HG03457 (cell line): ENCODE results near the gene SLC7A11.
A peak's percentile ranks its signal among the peaks of the same experiment; 100 is the strongest.
"Not testable (repeated sequence)": the region's sequence is repeated elsewhere in the genome, so short reads cannot be mapped to it uniquely, and the experiment has no call there.

ENCODE experiments used
- ATAC-seq: cut with Tn5 transposase; IDR thresholded peaks from one replicate; pipeline ENCODE4 v1.9.1; 2021; ENCODE audit warnings: moderate number of reproducible peaks; ENCODE audit not compliant: unreplicated experiment

Gene SLC7A11

DNA sequence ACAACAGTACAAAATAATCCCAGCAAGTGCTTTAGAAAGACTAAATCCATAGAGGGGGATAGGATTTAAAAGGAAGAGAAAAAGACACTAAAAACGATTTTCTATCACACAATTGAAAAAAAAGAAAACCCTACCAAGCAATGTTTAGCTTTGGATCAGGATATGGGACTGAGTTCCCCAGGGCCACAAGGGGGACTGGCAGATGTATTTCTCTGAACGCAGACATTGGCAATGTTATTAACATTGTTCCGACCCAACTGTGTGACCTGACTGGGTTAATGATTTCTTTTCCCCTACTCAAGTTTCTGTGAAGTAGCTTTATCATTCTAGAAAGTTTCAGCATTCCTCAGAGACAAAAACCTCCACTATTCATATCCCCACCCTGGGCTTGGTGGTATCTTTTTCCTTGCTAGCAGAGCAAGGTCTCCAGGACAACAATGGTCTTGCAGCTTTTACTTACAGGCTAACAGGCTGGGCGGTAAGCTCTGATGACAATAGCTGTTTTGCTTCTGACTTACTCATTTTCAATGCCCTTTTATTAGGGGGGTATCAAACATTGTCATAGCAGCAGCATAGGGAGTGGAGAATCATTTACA is 25.8 kb downstream of the SLC7A11 start:
- ATAC-seq: no peak

DNA sequence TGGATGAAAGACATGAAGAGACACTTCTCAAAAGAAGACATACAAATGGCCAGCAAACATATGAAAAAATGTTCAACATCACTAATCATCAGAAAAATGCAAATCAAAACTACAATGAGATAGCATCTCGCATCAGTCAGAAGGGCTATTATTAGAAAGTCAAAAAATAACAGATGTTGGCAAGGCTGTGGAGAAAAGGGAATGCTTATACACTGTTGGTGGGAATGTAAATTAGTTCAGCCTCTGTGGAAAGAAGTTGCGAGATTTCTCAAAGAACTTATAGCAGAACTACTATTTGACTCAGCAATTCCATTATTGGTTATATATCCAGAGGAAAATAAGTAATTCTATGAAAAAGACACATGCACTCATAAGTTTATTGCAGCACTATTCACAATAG is 31.6 kb downstream of the SLC7A11 start:
- not testable (repeated sequence) for ATAC-seq

DNA sequence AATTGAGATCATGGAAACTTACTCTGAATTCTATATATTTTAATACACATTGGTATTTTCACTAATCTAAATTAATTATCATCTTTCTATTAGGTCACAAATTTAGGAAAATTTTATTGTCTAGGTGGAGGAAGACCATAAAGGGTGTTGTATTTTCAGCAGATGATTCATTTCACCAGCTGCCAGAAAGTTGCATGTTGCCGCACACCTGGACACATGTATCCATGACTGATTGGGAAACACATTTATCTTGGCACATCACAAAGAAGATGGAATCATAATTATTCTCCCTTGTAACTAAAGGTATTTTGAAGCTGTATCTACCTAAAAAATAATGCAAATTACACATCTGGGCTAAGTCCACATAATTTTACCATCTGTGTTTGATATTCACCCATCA is 33.1 kb downstream of the SLC7A11 start:
- no peak for ATAC-seq

DNA sequence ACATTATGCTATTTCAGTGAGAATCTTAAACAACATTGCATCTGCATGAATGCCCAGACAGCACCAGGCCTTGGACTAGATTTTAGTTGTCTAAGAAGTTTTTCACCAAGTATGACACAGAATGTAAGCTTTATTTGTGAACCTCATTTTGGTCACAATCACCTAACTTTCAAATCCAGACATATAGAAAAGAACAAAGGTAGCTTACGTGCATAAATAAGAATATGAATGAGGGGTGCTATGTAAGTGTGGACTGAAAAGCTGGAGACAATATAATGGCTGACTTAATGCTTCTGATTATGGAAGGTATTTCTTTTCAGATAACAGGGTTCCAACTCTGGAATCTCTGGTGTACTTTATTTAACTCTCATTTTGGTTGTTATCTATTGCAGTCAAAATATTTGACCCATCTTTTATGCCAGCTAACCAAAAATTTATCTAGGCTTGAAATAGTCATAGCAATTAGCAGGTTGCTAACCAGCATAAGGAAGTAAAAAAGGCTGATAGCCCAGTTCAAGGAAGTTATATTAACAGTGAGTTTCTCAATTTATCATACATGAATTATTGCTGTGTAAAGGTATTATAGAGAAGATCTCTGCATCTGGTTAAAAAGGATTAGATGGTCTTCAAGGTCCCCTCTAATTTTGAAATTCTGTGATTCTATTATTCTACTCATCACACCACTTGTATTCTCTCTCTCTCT is 36.5 kb downstream of the SLC7A11 start:
- ATAC-seq: no peak

DNA sequence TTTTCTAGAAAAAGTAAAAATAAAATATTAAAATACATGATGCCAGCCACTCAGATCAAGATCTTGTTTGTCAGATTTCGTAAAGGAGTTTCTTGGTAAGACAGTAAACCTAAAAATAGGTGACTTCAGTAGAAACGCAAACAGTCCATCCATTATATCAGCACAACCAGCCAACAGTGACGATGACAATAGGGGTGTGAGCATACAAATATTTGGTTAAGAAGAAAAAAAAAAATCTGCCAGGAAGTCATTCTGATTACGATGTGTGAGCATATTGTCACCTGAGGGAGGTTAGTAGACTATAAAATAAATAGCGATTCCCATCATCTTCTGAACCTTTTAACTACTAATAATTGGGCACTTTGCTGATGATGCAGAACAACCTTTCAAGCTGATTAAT is 37.6 kb downstream of the SLC7A11 start:
- no peak for ATAC-seq

DNA sequence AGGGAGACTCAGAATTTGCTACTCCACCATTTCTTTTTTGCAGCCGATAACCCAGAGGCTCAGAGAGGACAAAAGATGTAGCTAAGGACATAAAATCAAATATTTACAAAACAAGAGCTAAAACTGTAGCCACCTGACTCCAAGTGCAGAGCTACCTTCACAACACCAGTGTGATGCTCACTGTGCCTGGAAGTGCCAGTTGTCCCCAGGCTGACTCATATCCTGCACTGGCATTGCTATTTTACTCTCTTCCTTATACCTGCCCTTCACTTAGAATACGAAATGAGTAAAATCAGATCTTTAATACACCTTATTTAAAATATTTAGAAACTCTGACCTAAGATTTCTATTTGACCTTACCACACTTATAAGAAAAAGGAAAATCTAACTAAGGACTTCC is 39.5 kb downstream of the SLC7A11 start:
- no peak for ATAC-seq

DNA sequence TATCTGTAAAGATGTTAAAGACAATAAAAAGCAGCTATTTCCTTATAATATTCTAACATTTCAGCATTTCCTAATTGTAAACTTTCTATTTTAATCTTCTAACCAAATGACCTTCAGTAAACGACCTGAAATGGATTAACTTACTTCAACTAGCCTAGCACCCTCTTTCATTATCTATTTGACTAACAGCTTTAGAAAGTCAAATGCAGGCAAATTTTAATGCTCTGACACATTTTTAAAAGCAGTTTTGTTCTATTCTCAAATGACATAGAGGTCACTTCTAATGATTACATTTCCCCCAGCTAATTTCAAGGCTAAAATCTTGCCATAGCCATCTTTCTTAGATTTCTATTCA is 41.9 kb downstream of the SLC7A11 start:
- peak; percentile 35 for ATAC-seq

DNA sequence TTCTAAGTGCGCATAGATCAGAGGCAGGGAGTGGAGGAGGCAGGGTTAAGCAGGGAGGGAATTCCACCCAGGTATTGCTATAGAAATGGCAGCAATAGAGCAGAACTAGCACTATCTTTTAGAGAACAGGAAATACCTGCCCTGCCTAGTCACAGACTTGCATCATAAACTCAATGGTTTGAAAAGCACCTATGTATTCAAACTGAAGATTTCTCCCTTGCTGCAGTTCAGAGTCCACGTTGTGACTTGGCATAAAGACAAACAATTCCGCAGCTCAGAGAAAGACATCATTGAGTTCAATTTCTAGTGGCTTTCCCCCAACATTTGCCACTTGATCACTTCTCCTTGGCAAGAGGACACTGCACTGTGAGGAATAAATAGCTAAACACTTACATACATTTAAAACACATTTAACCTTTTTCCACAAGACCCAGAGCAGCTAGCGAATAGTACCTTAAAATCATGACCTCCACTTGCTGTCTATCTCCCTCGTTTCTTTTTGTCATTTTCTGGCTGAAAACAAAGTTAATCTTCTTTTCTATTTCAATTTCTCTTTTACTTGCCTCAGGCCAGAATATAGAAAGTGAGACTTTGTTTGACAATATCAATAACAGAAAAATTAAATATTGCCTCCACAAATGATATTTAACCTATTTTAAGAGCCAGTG is 42.4 kb downstream of the SLC7A11 start:
- peak; percentile 49 for ATAC-seq

DNA sequence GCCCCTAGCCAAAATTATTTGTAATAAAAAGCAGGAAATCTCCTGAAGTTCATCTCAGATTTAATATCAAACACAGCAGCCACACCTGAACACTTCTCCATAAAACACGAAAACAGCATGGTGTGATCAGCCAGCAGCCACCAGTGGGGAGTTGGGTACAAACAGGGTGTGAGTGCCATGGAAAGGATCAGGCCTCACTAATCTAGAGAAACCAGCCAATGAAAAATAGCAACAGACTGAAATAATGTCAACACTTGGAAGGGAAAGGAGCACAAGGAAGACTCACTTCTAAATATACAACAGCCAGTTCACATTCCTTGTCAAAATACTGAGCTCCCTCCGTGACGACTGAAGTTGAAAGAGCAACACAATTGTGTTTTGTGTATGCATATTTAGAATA is 46.0 kb downstream of the SLC7A11 start:
- ATAC-seq: no peak

DNA sequence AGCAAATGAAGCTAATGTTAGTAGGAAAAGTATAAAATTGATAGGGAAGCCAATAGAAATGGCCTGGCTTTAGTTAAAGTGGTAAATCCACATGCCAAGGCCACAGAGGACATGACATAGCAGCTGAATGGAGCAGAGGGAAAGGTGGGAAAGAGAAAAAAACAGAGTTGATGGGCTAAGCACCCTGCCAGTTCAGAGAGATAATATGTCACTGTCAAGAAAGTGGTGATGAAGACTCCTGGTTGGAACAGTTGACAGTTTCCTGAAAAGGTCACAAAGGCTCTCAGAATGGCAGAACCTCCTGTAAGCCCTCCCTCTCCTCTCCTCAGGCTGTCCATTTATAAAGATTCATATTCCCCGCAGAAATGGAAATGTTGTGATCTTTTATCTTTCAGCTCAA is 48.2 kb downstream of the SLC7A11 start:
- ATAC-seq: no peak

DNA sequence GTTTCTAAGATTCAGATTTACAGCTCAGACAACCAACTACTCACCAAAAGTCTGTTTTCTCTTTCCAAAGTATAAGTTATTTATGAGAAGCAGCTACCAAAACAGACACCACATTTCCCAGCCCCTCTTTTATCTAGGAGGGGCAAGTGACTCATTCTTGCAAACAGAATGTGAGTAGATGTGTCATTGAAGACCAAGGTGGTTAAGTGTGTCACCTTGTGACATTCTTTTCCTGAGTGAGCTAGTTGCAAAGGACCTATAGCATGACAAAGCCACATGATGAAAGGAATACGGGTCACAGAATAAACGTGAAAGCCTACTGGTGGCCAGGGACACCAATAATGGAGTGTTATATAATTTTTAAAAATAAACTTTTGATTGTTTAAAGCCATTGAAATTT is 50.0 kb downstream of the SLC7A11 start:
- no peak for ATAC-seq

DNA sequence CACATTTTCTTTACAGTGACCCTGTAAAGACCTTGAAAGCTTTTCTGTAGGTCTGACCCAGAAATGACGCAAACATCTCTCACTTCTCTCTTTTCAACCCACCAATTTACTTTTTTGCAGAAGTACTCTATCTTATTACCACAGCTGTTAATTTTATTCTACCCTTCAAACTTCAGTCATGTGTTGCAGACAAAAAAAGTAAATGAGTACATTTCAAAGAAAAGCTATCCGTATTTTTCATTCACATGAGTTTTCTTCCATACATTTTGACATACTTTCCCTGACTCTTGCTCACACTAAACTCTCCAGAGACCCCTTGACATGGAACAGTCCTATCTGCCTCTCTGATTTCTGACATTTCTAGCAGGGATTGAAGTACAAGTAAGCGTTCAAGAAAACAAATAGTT is 51.7 kb downstream of the SLC7A11 start:
- ATAC-seq: peak; percentile 96

DNA sequence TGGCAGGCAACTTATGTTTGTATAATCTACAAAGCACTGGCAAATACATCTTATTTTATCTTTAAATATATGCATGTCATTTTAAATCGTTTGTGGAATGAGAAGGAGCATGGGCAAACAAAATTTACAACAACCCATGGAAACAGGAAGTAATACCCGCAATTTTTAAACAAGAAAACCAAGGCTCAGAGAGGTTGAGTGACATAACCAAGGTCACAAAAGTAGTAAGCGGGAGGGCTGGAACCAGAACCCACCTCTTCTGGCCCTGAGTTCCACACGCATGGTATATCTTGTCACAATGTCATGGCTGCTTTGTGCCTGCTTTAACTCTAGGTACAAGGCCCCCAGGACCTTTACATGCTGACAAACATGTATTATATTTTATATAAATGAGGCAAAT is 52.9 kb downstream of the SLC7A11 start:
- ATAC-seq: no peak

DNA sequence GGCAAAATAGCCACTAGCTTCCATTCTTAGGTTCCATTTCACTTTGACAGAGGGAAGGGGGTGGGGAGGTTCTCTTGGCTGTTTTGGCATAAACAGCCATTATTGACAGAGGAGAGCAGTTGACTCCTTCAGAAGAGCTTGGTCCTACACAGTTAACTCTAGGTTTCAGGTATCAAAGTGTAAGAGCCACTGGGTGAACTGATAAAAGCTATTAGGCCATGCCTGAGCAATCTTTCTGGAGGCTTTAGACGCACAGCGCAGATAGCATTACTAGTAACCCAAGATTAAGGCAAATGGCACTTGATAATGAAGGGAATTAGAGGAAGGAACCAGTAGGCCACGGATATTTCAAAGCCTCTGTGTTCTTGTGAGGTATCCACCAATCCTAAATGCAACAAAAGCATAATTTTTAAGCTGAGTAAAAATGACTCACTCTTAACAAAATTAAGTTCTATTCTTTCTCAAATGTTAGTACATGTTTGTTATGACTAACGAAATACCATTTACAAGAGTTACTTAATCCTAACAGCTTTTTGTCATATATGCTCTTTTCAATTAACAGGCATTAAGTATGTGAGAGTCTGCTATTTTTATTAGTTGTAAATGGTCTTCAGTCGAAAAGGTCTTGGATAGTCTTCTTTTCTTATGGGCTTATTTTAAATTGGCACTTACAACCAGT is 53.6 kb downstream of the SLC7A11 start:
- ATAC-seq: no peak

DNA sequence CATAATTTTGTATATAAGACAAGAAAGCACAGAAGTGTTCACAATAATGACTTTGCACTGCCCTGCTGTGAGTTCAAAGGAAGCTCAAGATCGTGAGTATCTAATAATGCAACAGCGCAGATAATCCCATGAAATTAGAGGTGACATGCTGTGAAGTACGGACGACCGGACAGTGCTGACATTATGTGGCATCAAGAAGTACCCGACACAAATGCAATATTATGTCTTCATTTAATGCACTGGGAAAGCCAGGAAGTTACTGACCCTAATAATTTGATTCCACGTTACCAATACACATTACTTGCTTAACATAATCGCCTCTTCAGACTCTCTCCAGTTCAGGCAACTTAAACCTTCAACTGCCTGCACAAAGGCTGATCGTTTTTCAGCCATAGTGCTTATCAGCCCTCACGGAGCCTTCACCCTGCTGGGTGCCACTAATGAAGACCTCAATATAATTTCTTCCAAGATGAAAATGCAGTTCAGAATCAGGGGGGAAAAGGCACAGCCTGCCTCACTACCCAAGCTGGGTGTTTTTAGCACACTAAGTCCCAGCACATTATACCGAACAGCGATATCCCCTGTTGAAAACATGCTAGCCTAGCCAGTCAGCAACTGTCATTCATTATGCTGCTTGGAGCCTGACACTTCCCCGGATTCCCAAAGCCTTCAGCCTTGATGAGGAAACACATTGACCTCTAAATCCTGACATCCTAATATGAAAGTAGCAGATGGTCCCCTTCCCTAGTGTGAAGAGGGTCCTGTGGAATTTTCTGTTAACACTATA is 56.1 kb downstream of the SLC7A11 start:
- no peak for ATAC-seq

DNA sequence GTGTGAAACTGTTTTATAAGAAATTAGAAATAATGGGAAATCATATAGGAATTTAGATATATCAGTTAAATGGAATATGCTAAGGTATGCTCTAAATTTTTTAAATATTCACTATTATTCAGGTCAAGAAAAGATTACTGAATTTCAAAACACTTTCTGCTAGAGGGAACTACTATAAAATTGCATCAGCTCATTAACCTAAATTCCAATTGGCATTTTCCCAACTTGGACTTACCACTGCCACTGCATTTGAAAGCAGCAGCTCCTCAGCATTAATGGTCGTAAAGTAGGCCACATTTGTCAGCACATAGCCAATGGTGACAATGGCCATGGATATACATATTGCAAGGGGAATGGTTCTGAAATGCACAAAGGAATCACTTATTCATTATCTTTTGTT is 57.3 kb downstream of the SLC7A11 start:
- no peak for ATAC-seq

DNA sequence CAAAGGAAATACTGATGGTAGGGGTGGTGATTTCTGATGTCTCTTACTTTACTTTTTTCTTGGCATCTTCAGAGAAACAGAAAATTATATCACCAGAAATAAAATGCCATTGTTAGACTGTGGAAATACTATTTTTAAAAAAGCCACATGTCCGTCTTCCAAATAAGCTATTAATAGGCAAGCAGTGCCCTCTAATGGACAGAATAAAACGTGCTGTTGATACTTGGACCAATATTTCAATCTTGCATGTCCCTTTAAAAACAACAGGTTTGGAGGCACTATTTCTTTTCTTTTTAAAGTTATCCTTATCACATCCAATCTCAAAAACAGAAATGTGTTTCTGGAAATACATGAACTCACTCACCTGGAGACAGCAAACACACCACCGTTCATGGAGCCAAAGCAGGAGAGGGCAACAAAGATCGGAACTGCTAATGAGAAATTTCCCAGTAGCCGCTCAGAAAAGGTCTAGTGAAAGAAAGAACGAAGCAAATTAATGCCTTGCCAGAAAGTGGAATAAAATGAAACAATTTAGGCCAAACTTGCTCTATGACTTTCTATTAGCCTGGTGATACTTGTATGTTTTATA is 59.2 kb downstream of the SLC7A11 start:
- ATAC-seq: no peak

DNA sequence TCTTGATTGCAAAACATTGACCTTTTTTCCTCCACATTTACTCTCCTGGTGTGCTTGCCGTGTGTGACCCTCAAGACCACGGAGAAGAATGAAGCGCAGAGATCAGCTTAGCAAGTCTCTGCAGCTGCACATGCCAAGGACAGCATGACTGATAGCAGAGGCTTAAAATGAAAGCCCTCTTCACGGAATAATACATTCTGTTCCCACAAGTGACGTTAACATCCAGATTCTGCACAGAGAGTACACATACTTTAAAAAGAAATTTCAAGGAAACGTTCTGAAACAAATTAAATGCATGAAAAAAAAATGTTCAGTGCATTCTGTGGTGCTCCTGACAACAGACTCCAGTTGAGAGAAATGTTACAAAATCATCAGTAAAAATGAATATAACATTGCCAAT is 60.9 kb downstream of the SLC7A11 start:
- ATAC-seq: no peak

DNA sequence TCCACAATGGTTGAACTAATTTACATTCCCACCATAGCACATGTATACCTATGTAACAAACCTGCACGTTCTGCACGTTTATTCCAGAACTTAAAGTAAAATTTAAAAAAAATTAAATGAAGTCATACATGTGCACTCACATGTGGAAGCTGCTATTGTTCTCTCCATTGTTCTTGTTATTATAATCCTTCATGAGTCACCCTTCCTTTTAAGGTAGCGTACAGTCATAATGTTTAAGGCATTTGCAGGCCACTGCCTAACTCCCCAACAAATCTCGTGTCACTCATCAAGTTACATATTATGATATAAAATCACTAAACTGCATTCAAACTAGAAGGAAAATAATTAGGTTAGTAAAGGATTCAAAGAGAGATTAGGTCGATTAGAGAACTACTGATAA is 63.6 kb downstream of the SLC7A11 start:
- ATAC-seq: no peak

DNA sequence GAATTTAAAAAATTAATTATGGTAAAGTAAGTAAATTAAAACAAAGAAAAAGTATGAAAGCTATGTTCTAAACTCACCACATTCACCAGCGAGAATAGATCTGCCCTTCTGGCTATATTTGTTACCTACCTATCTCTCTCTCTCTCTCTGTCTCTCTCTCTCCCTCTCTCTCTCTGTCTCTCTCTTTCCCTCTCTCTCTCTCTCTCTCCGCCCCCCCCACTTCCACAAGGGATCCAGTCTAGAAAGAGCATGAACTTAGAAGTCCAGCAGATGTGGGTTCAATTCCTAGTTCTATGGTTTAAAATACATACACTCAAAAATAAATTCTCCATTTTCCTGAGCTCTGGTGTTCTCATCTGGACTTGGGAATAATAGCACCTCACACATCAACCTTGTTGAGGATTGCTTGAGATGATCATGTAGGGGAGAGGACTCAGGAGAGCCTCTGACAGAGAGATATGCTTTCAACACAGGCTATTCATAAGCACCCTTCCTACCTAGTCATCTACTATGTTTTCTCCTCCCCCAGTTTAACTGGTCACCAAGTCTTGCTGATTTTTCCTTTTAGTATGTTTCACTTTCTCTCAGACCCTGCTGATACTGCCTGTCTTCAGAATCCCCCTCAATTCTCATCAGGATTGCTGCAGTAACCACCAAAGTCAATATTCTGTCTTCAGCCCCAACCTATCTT is 64.7 kb downstream of the SLC7A11 start:
- ATAC-seq: no peak
